A673 (cell line): Measurements from ENCODE around the gene ORC5. TPM values are rescaled to one million over a fixed set of nuclear protein-coding genes. Genes with fewer than 3 reads are reported as not detected.

Experiments used
- BruUV-seq: library from RNA; stranded (reverse); fragments of 400-500 nt; replicated peaks from 2 replicates; lab custom pipeline; 2021; lab: Mats Ljungman, UMichigan
- CTCF ChIA-PET: fragments of 300-600 bp; sonication (Branson Sonifier 250); formaldehyde crosslinking; loops from one replicate; lab custom pipeline; 2022; ENCODE audit warnings: antibody characterized with exemption; lab: Charles Lee
- POLR2A ChIA-PET: fragments of 300-600 bp; sonication (Branson Sonifier 250); formaldehyde crosslinking; loops from one replicate; lab custom pipeline; 2022; ENCODE audit warnings: antibody characterized with exemption; ENCODE audit not compliant: low non-redundant PET; lab: Charles Lee
- DNase-seq: peaks from one replicate; pipeline ENCODE4 v3.0.0-alpha.2; 2015; ENCODE audit warnings: low spot score
- H3K27ac ChIP-seq: fragments of 200-600 bp; sonication (generic); 2 replicates; pipeline ENCODE4 v1.5.1; 2016; ENCODE audit warnings: mixed run types, low read depth, mild to moderate bottlenecking, mixed read lengths, antibody characterized with exemption, low read length; ENCODE audit not compliant: poor library complexity, severe bottlenecking
- H3K27me3 ChIP-seq: fragments of 200-600 bp; sonication (generic); replicated peaks from 2 replicates; pipeline ENCODE4 v1.6.1; 2017; ENCODE audit warnings: mixed run types, low read depth, mild to moderate bottlenecking, mixed read lengths, antibody characterized with exemption, low read length; ENCODE audit not compliant: insufficient read depth, poor library complexity
- H3K36me3 ChIP-seq: fragments of 200-600 bp; sonication (generic); 2 replicates; pipeline ENCODE4 v1.6.1; 2016; ENCODE audit warnings: mixed run types, mild to moderate bottlenecking, mixed read lengths, antibody characterized with exemption, low read length; ENCODE audit not compliant: insufficient read depth, poor library complexity, severe bottlenecking
- H3K4me1 ChIP-seq: fragments of 200-600 bp; sonication (generic); 2 replicates; pipeline ENCODE4 v1.6.1; 2017; ENCODE audit warnings: mixed run types, mild to moderate bottlenecking, mixed read lengths, antibody characterized with exemption, low read length; ENCODE audit not compliant: insufficient read depth, poor library complexity, severe bottlenecking
- H3K4me3 ChIP-seq: fragments of 200-600 bp; sonication (generic); 2 replicates; pipeline ENCODE4 v1.5.1; 2016; ENCODE audit warnings: low read depth, mixed run types, mild to moderate bottlenecking, mixed read lengths, low read length; ENCODE audit not compliant: poor library complexity, severe bottlenecking
- H3K9me3 ChIP-seq: fragments of 200-600 bp; sonication (generic); 2 replicates; pipeline ENCODE4 v1.6.1; 2016; ENCODE audit warnings: mixed run types, low read depth, mild to moderate bottlenecking, mixed read lengths, antibody characterized with exemption, low read length; ENCODE audit not compliant: poor library complexity, severe bottlenecking
- CTCF ChIP-seq: fragments of 300-800, 200-600 bp; sonication (generic); conservative IDR thresholded peaks from 2 replicates; pipeline ENCODE4 v1.5.1; 2017; ENCODE audit warnings: low read depth, mild to moderate bottlenecking, antibody characterized with exemption, low read length, moderate library complexity, mixed read lengths
- EZH2 ChIP-seq: fragments of 200-600 bp; sonication (generic); IDR thresholded peaks from 2 replicates; pipeline ENCODE4 v1.6.1; 2017; ENCODE audit warnings: borderline replicate concordance, low read depth, mild to moderate bottlenecking, mixed read lengths, antibody characterized with exemption, low read length; ENCODE audit not compliant: poor library complexity, severe bottlenecking
- intact Hi-C: fragments of 100-400 bp; cut with micrococcal nuclease; formaldehyde crosslinking; loops from one replicate; pipeline ENCODE4 v1.10.0; 2022; ENCODE audit not compliant: unreplicated experiment
- total RNA-seq: library from RNA; stranded (reverse); gene quantifications from 2 replicates; pipeline ENCODE4 v1.2.3, GENCODE V29; 2021

ORC5 gene
- total RNA-seq, 1 experiment from 2014 or later: 36.7 TPM

- TF ChIP-seq EZH2: no peak
- TF ChIP-seq CTCF: no peak
- Histone ChIP-seq H3K9me3 (no peaks in the 10 kb centered on the region), H3K27ac (no peak overlapping the region), H3K4me3 (no peak overlapping the region), H3K36me3 (no peaks in the 10 kb centered on the region), H3K4me1 (no peaks in the 10 kb centered on the region), H3K27me3 (no peaks in the 10 kb centered on the region)
- no TSS peak for BruUV-seq
- POLR2A ChIA-PET: no interaction called here
- CTCF ChIA-PET: no interaction called here
- intact Hi-C loops: no loop called here
- DNase-seq: no peak
Measured at GRCh38 chr7:104137511-104137910, 70.3 kb downstream of the ORC5 start.

- no peaks in the 10 kb centered on the region for H3K4me1 ChIP-seq
- ChIA-PET CTCF (no interaction called here), POLR2A (no interaction called here)
- no peaks in the 10 kb centered on the region for H3K27me3 ChIP-seq
- H3K9me3 ChIP-seq: no peaks in the 10 kb centered on the region
- no peak overlapping the region for H3K4me3 ChIP-seq
- intact Hi-C loops: no loop called here
- no peaks in the 10 kb centered on the region for H3K36me3 ChIP-seq
- H3K27ac ChIP-seq: no peak overlapping the region
- BruUV-seq: no TSS peak
- DNase-seq: no peak
- no peak for TF ChIP-seq EZH2
- TF ChIP-seq CTCF: no peak
Measured at GRCh38 chr7:104136981-104137380, 70.8 kb downstream of the ORC5 start.

- no TSS peak for BruUV-seq
- no peak for DNase-seq
- POLR2A ChIA-PET: no interaction called here
- intact Hi-C loops: no loop called here
- Histone ChIP-seq H3K36me3 (no peaks in the 10 kb centered on the region), H3K4me3 (no peak overlapping the region), H3K9me3 (no peaks in the 10 kb centered on the region), H3K4me1 (no peaks in the 10 kb centered on the region), H3K27me3 (no peaks in the 10 kb centered on the region), H3K27ac (no peak overlapping the region)
- CTCF ChIA-PET: no interaction called here
- TF ChIP-seq CTCF: no peak
- TF ChIP-seq EZH2: no peak
Measured at GRCh38 chr7:104136561-104136960, 71.3 kb downstream of the ORC5 start.
